Gastrocnemius medialis (tissue), 4 donors: ENCODE measurements around the gene GRHL3. TPM values are rescaled to one million over a fixed set of nuclear protein-coding genes. Genes with fewer than 3 reads are reported as not detected.

Source experiments
- ATAC-seq, 2 donors: fragments of 150-250 bp; one replicate each; pipeline ENCODE4 v1.9.1; 2016
- DNase-seq, 2 donors: peaks; one replicate each; pipeline ENCODE4 v3.0.0-alpha.2; 2019
- H3K27ac ChIP-seq, 4 donors: fragments of 200-600 bp; sonication (generic); 1 replicate in 1 of 4; 2 replicates in 3 of 4; pipeline ENCODE4 v1.5.1; 2016 to 2018; ENCODE audit warnings: mild to moderate bottlenecking in 2 of 4, moderate library complexity in 1 of 4
- H3K27me3 ChIP-seq, 3 donors: fragments of 200-600 bp; sonication (generic) in 2 of 3; 1 replicate in 1 of 3; 2 replicates in 2 of 3; pipeline versions ENCODE4 v1.5.1 to v1.6.0; 2016 to 2019; ENCODE audit warnings: mild to moderate bottlenecking in 1 of 3, moderate library complexity in 1 of 3
- H3K36me3 ChIP-seq, 2 donors: fragments of 200-600 bp; sonication (generic) in 1 of 2; one replicate each; pipeline ENCODE4 v1.5.1; 2017 to 2018
- H3K4me1 ChIP-seq, 2 donors: fragments of 200-600 bp; sonication (generic) in 1 of 2; one replicate each; pipeline ENCODE4 v1.5.1; 2016 to 2017; ENCODE audit warnings: mild to moderate bottlenecking in 2 of 2
- H3K4me3 ChIP-seq, 4 donors: fragments of 200-600 bp; sonication (generic) in 3 of 4; 1 replicate in 1 of 4; 2 replicates in 3 of 4; pipeline ENCODE4 v1.5.1; 2016 to 2019; ENCODE audit warnings: mild to moderate bottlenecking in 2 of 4
- H3K9me3 ChIP-seq, 3 donors: fragments of 200-600 bp; sonication (generic) in 2 of 3; 1 replicate in 1 of 3; 2 replicates in 2 of 3; pipeline ENCODE4 v1.5.1; 2016 to 2019
- POLR2A ChIP-seq, 2 donors: fragments of 450-650 bp; IDR thresholded peaks; one replicate each; pipeline ENCODE4 v1.6.1; 2017; ENCODE audit warnings: antibody characterized with exemption in 2 of 2, mild to moderate bottlenecking in 2 of 2, moderate library complexity in 2 of 2
- in situ Hi-C, 4 donors: fragments of 200-750 bp; cut with MboI; loops; one replicate each; pipeline versions ENCODE4 v1.15.0 to v1.8.0; 2017; ENCODE audit warnings: low sequenced_read_pairs in 4 of 4
- intact Hi-C: fragments of 100-400 bp; cut with DNase I; formaldehyde crosslinking; loops from one replicate; pipeline ENCODE4 v1.15.1; 2023; ENCODE audit warnings: low total_unique reads
- total RNA-seq, 4 donors: library from RNA; depleted of rRNA; stranded (reverse); fragments of >200 nt; gene quantifications; one replicate each; pipeline versions ENCODE4 v1.1.0 to v1.2.3, GENCODE V29; 2016
- TF ChIP-seq, protein P1 (sequence below), 5 experiments: fragments of 450-650 bp in 3 of 5; fragments of 200-600 bp in 2 of 5; sonication (generic) in 2 of 5; IDR thresholded peaks in 4 of 5; conservative IDR thresholded peaks in 1 of 5; 1 replicate in 4 of 5; 2 replicates in 1 of 5; pipeline ENCODE4 v1.5.1; 2016 to 2019; ENCODE audit warnings: antibody characterized with exemption in 5 of 5, mild to moderate bottlenecking in 3 of 5, moderate library complexity in 3 of 5

Gene GRHL3
- total RNA-seq, 4 donors from 2014 or later = not detected

DNA sequence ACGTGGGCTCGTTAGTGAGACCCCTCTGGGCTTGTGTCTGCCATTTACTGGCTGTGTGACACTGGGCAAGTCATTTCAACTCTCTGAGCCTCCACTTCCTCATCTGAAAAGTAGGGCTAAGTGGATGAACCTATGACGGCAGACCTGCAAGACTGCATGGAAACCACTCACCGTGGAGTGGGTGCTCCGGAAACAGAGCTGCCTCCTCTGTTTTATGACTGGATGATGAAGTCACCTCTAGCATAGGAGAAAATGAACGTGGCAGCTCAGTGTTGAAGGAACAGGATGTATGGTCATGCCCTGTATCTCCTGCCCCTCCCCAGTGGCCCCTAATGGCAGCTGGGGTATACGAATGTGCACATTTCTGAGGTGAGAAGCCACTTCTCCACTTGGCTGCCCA lies 53.9 kb downstream of the GRHL3 start:
- ATAC-seq (no peak), DNase-seq (no peak)
- H3K9me3 ChIP-seq = no peaks in the 10 kb centered on the region
- no peak overlapping the region for H3K27ac ChIP-seq
- H3K4me3 ChIP-seq = no peak overlapping the region
- H3K4me1 ChIP-seq = peaks cover 3 to 5% of the 10 kb centered on the region in 2 donors
- no peaks in the 10 kb centered on the region for H3K36me3 ChIP-seq
- in situ Hi-C loops = no loop called here
- intact Hi-C loops = no loop called here
- no peak for TF ChIP-seq POLR2A (IDR thresholded peaks at IDR 0.05)
- TF ChIP-seq, protein P1, sequence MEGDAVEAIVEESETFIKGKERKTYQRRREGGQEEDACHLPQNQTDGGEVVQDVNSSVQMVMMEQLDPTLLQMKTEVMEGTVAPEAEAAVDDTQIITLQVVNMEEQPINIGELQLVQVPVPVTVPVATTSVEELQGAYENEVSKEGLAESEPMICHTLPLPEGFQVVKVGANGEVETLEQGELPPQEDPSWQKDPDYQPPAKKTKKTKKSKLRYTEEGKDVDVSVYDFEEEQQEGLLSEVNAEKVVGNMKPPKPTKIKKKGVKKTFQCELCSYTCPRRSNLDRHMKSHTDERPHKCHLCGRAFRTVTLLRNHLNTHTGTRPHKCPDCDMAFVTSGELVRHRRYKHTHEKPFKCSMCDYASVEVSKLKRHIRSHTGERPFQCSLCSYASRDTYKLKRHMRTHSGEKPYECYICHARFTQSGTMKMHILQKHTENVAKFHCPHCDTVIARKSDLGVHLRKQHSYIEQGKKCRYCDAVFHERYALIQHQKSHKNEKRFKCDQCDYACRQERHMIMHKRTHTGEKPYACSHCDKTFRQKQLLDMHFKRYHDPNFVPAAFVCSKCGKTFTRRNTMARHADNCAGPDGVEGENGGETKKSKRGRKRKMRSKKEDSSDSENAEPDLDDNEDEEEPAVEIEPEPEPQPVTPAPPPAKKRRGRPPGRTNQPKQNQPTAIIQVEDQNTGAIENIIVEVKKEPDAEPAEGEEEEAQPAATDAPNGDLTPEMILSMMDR (IDR thresholded peaks at IDR 0.05 in 4 of 5, conservative IDR thresholded peaks at IDR 0.05 in 1 of 5) = no peak
- no peaks in the 10 kb centered on the region for H3K27me3 ChIP-seq

DNA sequence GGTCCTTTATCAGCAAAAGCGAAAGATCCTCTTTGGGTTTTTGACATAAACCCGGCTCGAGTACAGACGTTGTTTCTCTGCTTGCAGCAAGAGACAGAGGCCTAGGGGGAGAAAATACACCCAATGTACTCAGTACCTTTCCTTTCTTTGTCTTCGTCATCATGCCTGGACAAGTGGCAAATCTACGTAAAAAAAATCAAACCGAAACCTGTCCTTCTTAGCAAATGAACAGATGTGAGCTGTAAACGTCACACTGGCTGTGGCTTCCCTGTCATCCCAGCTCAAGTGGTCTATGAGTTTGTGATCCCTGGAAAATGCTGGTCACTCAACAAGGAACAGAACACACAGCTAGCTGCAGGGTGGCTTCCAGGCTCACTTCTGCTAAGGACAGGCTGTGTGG lies 54.6 kb downstream of the GRHL3 start:
- Histone ChIP-seq H3K4me1 (peaks cover 3 to 5% of the 10 kb centered on the region in 2 donors), H3K27me3 (no peaks in the 10 kb centered on the region), H3K36me3 (no peaks in the 10 kb centered on the region), H3K27ac (no peak overlapping the region), H3K4me3 (no peak overlapping the region), H3K9me3 (no peaks in the 10 kb centered on the region)
- in situ Hi-C loops (no loop called here), intact Hi-C loops (no loop called here)
- DNase-seq (no peak), ATAC-seq (no peak)
- TF ChIP-seq, protein P1 (IDR thresholded peaks at IDR 0.05 in 4 of 5, conservative IDR thresholded peaks at IDR 0.05 in 1 of 5) = no peak
- TF ChIP-seq POLR2A (IDR thresholded peaks at IDR 0.05) = no peak

DNA sequence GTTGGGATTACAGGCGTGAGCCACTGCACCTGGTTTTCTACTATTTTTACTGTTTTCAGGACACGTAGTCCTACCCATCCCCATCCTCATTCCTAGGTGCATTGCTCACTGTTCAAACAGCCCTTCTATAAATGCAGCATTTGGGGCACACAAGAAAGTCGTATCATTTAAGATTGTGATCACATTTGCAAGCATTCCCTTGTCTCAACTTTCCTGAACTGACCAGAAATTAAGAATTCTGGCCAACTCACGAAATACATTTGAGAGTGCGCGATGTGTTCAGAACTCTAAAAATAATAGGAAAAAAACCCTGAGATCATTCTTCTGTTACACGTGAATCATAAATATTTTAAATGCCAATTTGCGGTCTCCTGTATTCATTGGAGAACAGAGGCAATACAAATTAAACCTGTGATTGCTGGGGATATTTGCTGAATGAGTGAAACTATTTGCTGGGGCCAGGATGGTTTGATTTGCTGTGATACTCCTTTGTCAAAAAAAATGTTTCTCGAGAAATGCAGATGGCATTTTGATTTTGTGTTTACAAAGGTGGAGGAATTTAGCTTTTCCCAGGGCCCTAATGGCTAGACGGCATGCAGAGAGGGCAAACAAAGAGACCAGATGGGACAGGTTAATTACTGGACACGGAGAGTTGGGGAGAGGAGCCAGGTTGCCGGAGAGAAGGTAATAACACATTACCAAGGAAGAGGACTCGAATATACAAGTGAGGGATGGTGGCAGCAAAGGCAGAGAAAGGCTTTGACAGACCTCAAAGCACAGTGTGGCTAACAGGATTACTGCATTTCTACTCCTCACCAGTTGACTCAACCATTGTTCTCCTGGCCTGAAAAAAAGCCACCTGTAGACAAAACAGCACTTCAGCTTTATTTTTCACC lies 56.0 kb downstream of the GRHL3 start:
- Histone ChIP-seq H3K27ac (no peak overlapping the region), H3K27me3 (no peaks in the 10 kb centered on the region), H3K4me1 (no peaks in the 10 kb centered on the region), H3K9me3 (no peaks in the 10 kb centered on the region), H3K36me3 (no peaks in the 10 kb centered on the region), H3K4me3 (no peak overlapping the region)
- in situ Hi-C loops = loop anchor here in 1 of 4 donors (25.0 kb wide), 1 partner anchor 313 kb away; no protein-coding TSS in a partner anchor
- no peak for DNase-seq
- no peak for ATAC-seq
- intact Hi-C loops = no loop called here
- TF ChIP-seq, protein P1 (IDR thresholded peaks at IDR 0.05 in 4 of 5, conservative IDR thresholded peaks at IDR 0.05 in 1 of 5) = no peak
- no peak for TF ChIP-seq POLR2A (IDR thresholded peaks at IDR 0.05)

DNA sequence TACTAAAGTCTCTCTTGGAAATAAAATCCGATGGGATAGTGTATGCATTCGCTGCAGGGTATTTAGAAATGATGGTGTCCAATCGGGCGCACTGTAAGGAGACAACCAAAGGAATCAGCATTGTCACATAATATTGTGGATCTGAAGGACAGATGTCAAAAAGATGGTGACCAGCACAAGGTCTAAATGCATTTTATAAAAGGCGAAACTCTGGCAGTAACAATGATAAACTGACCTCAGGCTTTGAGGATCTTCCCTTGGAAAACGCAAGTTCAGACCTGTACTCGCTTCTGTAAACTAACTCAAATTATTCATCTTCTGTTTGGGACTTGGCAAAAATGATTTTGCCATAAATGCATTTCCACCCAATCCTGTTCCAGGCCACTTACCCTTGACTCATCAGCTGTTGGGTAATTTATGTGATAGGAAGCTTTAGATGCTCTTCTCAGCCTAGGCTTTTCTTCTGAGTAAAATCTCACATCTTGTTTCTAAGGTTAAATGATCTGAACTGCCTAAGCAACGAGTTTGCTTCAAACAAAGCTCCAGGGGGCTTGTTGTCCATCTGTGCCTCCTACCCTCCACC lies 60.7 kb downstream of the GRHL3 start:
- intact Hi-C loops (no loop called here), in situ Hi-C loops (loop anchor here in 1 of 4 donors (25.0 kb wide), 1 partner anchor 318 kb away; no protein-coding TSS in a partner anchor)
- TF ChIP-seq, protein P1 (IDR thresholded peaks at IDR 0.05 in 4 of 5, conservative IDR thresholded peaks at IDR 0.05 in 1 of 5) = no peak
- no peak for TF ChIP-seq POLR2A (IDR thresholded peaks at IDR 0.05)
- Histone ChIP-seq H3K9me3 (no peaks in the 10 kb centered on the region), H3K36me3 (no peaks in the 10 kb centered on the region), H3K27ac (no peak overlapping the region), H3K4me3 (no peak overlapping the region), H3K4me1 (no peaks in the 10 kb centered on the region), H3K27me3 (no peaks in the 10 kb centered on the region)
- DNase-seq (no peak), ATAC-seq (no peak)
